Cerebellar nuclear complex (tissue), 1 donor: ENCODE data around the gene OR8H3.
"Not testable (repeated sequence)": the region's sequence is repeated elsewhere in the genome, so short reads cannot be mapped to it uniquely, and the experiment has no call there.

ENCODE experiments used
- DNase-seq, 2 experiments: peaks; one replicate each; lab custom pipeline; 2025; lab: John Stamatoyannopoulos, UW

Gene OR8H3

GRCh38 chr11:56122073-56122472 is at the start of gene OR8H3:
OR8H3 (plus strand) TSS chr11:56122373; CDS start chr11:56122373, 0 bp downstream.
- no peak for DNase-seq

GRCh38 chr11:56089697-56090096 is 32.5 kb upstream of the OR8H3 start:
- no peak for DNase-seq

- no peak for DNase-seq
These were observed 29.2 kb upstream of the OR8H3 start, which contains the start of gene OR8I2 for GRCh38 chr11:56093008-56093407. OR8I2 (plus strand) TSS chr11:56093308; CDS start chr11:56093308, 0 bp downstream.

GRCh38 chr11:56103210-56103737 is 18.9 kb upstream of the OR8H3 start, which contains the start of gene OR8H2:
OR8H2 (plus strand) TSS chr11:56103687; CDS start chr11:56105043, 1,356 bp downstream.
- no peak for DNase-seq

GRCh38 chr11:56140151-56140661 is 18.0 kb downstream of the OR8H3 start, which contains the start of gene OR8J3:
OR8J3 (minus strand) TSS chr11:56140201; CDS start chr11:56137718, 2,483 bp downstream.
- no peak for DNase-seq

GRCh38 chr11:56143681-56144080 is 21.5 kb downstream of the OR8H3 start:
- DNase-seq, result not testable (repeated sequence)

GRCh38 chr11:56151376-56151775 is 29.2 kb downstream of the OR8H3 start:
- no peak for DNase-seq

- DNase-seq, result no peak
These were observed 30.2 kb downstream of the OR8H3 start for GRCh38 chr11:56152333-56152732.

GRCh38 chr11:56160217-56160616 is 38.0 kb downstream of the OR8H3 start, which contains the start of gene OR8K5:
OR8K5 (minus strand) TSS chr11:56160317; CDS start chr11:56160317, 0 bp downstream.
- DNase-seq, result no peak

- DNase-seq, result no peak
These were observed 41.6 kb downstream of the OR8H3 start for GRCh38 chr11:56163804-56164203.

- DNase-seq, result no peak
These were observed 50.2 kb downstream of the OR8H3 start for GRCh38 chr11:56172256-56172830.
